HK-2 (cell line): Measurements from ENCODE around the gene TRMT1.
"Not testable (repeated sequence)": the region's sequence is repeated elsewhere in the genome, so short reads cannot be mapped to it uniquely, and the experiment has no call there.

Experiments
- DNase-seq: peaks from one replicate; pipeline ENCODE4 v3.0.0-alpha.2; 2018; ENCODE audit not compliant: unreplicated experiment

Gene TRMT1

GRCh38 chr19:13150187-13150930 lies 33.8 kb upstream of the TRMT1 start, which contains the start of the genes IER2 and STX10:
Gene IER2 (plus strand): TSS chr19:13150411. CDS start chr19:13153187, 2,776 bp downstream.
Gene STX10 (minus strand): TSS chr19:13150375. CDS start chr19:13150173, 202 bp downstream.
- DNase-seq, result peak; percentile 93

DNA sequence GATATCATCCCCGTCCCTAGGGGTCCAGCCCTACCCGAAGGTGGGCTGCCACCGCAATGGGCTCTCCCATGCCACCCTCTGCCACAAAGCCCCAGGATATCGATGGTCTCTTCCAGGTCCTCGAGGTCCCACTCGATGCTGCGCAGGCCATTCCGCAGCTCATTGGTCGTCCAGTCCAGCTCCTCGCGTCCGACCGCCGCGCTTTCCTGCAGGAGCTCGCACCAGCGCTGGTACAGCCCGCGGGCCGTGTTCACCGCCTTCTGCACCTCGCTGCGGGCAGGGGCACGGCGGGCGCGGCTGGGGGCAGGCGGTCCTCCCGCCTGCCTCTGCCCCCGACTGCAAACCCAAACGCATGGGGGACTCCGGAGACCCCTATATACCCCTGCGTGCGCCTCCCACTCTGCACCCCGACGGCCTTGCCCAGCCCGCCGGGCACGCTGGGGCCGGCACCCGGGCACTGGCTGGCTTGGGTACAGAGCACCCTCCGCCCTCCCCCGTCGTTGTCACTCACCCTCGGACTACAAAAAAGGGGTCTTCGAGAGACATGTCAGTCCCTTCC lies 33.2 kb upstream of the TRMT1 start:
- peak; percentile 72 for DNase-seq

DNA sequence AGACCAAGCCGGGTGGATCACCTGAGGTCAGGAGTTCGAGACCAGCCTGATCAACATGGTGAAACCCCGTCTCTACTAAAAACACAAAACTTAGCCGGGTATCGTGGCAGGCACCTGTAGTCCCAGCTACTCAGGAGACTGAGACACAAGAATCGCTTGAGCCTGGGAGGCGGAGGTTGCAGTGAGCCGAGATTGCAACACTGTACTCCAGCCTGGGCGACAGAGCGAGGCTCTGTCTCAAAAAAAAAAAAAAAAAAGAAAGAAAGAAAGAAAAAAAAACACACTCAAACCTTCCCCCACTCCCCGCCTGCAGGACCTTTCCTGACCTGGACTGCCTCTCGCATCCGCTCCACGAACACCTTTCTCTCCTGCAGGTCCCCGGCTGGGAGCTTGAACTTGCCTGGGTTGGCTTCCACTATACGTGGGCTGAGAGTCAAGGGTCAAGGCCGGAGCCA lies 32.7 kb upstream of the TRMT1 start:
- DNase-seq, result not testable (repeated sequence)

GRCh38 chr19:13146763-13147563 lies 30.4 kb upstream of the TRMT1 start:
- no peak for DNase-seq

- no peak for DNase-seq
These were observed 23.2 kb upstream of the TRMT1 start for GRCh38 chr19:13139633-13140311.

DNA sequence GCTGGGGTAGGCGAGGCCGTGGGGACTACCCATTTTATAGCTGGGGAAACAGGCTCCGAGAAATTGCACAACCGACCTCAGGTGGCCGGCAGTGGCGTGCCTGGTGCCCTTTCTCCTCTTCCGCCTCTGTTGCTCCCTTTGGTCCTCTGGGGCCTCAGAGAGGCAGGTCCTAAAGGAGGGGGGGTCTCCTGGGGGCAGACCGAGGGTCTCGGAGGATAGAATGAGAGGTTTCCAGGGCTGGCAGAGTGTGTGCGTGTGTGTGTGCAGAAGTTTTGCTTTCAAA lies 22.3 kb upstream of the TRMT1 start:
- no peak for DNase-seq

- no peak for DNase-seq
These were observed 21.8 kb upstream of the TRMT1 start for GRCh38 chr19:13138171-13138915.

- no peak for DNase-seq
These were observed 20.8 kb upstream of the TRMT1 start for GRCh38 chr19:13137290-13137794.

DNA sequence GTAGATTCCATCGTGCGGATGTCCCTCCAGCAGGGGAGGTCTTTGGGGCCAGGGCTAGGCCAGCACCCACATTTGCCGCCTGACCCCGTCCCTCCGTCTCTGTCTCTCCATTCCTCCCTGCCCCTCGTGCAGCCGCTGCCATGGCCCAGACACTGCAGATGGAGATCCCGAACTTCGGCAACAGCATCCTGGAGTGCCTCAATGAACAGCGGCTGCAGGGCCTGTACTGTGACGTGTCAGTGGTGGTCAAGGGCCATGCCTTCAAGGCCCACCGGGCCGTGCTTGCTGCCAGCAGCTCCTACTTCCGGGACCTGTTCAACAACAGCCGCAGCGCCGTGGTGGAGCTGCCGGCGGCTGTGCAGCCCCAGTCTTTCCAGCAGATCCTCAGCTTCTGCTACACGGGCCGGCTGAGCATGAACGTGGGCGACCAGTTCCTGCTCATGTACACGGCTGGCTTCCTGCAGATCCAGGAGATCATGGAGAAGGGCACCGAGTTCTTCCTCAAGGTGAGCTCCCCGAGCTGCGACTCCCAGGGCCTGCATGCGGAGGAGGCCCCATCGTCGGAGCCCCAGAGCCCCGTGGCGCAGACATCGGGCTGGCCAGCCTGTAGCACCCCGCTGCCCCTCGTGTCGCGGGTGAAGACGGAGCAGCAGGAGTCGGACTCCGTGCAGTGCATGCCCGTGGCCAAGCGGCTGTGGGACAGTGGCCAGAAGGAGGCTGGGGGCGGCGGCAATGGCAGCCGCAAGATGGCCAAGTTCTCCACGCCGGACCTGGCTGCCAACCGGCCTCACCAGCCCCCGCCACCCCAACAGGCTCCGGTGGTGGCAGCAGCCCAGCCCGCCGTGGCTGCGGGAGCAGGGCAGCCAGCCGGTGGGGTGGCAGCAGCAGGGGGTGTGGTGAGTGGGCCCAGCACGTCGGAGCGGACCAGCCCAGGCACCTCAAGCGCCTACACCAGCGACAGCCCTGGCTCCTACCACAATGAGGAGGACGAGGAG lies 18.8 kb upstream of the TRMT1 start:
- DNase-seq, result no peak

GRCh38 chr19:13134626-13135025 lies 18.1 kb upstream of the TRMT1 start:
- DNase-seq, result no peak

- DNase-seq, result no peak
These were observed 16.8 kb upstream of the TRMT1 start for GRCh38 chr19:13133241-13133870.

GRCh38 chr19:13132471-13133180 lies 16.1 kb upstream of the TRMT1 start:
- no peak for DNase-seq

DNA sequence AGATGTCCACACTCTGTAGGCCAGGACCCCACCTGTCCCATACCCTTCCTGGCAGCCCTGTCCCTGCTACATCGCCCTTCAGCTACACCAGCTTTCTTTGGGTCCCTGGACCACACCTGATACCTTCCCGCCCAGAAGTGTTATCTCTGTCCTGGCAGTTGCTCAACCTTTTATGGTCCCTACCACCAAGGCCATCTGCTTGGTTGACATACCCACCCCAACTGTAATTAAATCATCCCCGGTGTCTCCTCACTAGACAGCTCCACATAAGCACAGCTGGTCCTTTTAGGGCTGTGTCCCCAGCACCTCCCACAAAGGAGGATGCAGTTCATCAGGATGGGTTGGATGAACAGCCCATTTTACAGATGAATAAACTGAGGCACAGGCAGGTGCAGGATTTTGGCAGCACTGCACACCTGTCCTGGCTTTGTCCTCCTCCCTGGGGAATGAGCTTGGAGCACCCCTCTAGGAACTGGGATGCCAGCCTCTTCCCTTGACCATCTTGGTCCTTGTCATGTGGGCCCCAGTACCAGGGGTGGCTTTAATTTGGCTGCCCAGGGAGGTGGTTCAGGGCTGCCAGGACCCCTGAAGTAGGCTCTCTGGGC lies 14.4 kb upstream of the TRMT1 start:
- DNase-seq, result no peak

GRCh38 chr19:13129384-13129783 lies 12.8 kb upstream of the TRMT1 start:
- no peak for DNase-seq

- DNase-seq, result no peak
These were observed 12.0 kb upstream of the TRMT1 start for GRCh38 chr19:13128583-13128982.

DNA sequence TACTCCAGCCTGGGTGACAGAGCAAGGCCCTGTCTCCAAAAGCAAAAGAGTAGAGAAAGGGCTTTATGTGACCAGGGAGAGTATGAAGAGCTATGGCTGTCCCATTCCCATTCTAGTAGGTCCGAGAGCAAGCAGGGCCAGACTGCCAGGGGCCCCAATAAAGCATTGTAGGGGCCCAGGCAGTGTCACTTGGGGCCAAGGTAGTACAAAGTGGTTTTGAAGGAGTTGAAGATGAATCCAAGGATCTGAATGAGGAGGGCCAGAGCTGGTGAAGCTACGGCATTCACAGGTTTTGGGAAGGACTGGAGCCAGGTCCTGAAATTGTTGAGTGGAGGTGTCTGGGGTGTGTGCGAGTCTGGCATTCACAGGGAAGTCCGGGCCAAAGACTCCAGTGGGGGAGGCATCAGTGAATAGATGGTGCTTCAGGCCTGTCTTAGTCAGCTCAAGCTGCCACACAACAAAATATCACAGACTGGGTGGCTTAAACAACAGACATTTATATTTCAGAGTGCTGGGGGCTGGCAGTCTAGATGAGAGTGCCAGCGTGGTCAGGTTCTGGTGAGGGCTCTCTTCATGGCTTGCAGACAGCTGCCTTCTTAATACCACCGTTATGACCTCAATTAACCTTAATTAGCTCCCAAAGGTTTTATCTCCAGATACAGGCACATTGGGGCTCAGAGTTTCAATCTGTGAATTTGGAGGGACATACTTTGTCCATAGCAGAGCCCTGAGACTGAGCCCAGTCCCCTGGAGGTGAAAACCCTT lies 11.5 kb upstream of the TRMT1 start:
- DNase-seq, result no peak

GRCh38 chr19:13127051-13127450 lies 10.5 kb upstream of the TRMT1 start:
- DNase-seq, result no peak
